Measurements from ENCODE around the gene SOS2.

SOS2 gene

DNA sequence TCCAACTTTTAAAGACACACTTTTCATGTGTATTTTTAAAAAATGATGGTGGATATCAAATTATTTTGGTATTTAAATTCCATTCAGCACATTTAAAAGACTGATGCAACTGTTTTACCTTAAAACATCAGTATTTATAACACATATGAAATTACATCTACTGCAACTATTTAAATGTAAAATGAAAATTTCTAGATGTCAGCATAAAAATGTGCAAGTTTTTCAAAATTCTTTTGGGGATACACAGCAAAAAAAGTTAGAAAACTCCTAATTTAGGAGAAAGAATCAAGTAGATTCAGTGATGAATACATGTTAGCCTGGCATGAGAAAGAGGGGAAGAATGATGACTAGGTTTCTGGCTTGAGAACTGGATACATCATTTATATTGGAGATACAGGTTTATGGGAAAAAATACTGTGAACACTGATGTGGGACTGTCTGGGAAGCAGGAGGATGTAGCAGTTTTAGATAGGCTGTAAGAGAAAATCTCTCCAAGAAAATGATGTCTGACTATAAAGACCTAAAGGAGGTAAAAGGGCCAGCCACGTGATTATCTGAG lies 9.2 kb downstream of the SOS2 start:
- no peak for TF ChIP-seq ZFP3 (CRISPR knock-in tag; IDR thresholded peaks at IDR 0.05)
- no peak for TF ChIP-seq RARB (CRISPR knock-in tag; IDR thresholded peaks at IDR 0.05)
- no peak for TF ChIP-seq TOX (CRISPR knock-in tag; IDR thresholded peaks at IDR 0.05; ENCODE audit: borderline replicate concordance)
- no peak for TF ChIP-seq OSR1 (CRISPR knock-in tag; IDR thresholded peaks at IDR 0.05)
- no peak for TF ChIP-seq ZNF70 (CRISPR knock-in tag; IDR thresholded peaks at IDR 0.05)
- TF ChIP-seq, protein P1, sequence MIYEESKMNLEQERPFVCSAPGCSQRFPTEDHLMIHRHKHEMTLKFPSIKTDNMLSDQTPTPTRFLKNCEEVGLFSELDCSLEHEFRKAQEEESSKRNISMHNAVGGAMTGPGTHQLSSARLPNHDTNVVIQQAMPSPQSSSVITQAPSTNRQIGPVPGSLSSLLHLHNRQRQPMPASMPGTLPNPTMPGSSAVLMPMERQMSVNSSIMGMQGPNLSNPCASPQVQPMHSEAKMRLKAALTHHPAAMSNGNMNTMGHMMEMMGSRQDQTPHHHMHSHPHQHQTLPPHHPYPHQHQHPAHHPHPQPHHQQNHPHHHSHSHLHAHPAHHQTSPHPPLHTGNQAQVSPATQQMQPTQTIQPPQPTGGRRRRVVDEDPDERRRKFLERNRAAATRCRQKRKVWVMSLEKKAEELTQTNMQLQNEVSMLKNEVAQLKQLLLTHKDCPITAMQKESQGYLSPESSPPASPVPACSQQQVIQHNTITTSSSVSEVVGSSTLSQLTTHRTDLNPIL (CRISPR knock-in tag; IDR thresholded peaks at IDR 0.05; ENCODE audit: low read depth), result no peak
- TF ChIP-seq, protein P2, sequence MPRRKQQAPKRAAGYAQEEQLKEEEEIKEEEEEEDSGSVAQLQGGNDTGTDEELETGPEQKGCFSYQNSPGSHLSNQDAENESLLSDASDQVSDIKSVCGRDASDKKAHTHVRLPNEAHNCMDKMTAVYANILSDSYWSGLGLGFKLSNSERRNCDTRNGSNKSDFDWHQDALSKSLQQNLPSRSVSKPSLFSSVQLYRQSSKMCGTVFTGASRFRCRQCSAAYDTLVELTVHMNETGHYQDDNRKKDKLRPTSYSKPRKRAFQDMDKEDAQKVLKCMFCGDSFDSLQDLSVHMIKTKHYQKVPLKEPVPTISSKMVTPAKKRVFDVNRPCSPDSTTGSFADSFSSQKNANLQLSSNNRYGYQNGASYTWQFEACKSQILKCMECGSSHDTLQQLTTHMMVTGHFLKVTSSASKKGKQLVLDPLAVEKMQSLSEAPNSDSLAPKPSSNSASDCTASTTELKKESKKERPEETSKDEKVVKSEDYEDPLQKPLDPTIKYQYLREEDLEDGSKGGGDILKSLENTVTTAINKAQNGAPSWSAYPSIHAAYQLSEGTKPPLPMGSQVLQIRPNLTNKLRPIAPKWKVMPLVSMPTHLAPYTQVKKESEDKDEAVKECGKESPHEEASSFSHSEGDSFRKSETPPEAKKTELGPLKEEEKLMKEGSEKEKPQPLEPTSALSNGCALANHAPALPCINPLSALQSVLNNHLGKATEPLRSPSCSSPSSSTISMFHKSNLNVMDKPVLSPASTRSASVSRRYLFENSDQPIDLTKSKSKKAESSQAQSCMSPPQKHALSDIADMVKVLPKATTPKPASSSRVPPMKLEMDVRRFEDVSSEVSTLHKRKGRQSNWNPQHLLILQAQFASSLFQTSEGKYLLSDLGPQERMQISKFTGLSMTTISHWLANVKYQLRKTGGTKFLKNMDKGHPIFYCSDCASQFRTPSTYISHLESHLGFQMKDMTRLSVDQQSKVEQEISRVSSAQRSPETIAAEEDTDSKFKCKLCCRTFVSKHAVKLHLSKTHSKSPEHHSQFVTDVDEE (CRISPR knock-in tag; IDR thresholded peaks at IDR 0.05), result no peak
- TF ChIP-seq, protein P3, sequence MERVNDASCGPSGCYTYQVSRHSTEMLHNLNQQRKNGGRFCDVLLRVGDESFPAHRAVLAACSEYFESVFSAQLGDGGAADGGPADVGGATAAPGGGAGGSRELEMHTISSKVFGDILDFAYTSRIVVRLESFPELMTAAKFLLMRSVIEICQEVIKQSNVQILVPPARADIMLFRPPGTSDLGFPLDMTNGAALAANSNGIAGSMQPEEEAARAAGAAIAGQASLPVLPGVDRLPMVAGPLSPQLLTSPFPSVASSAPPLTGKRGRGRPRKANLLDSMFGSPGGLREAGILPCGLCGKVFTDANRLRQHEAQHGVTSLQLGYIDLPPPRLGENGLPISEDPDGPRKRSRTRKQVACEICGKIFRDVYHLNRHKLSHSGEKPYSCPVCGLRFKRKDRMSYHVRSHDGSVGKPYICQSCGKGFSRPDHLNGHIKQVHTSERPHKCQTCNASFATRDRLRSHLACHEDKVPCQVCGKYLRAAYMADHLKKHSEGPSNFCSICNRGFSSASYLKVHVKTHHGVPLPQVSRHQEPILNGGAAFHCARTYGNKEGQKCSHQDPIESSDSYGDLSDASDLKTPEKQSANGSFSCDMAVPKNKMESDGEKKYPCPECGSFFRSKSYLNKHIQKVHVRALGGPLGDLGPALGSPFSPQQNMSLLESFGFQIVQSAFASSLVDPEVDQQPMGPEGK (CRISPR knock-in tag; IDR thresholded peaks at IDR 0.05; ENCODE audit: borderline replicate concordance), result no peak
- no peak for TF ChIP-seq ISL1 (CRISPR knock-in tag; IDR thresholded peaks at IDR 0.05)
- TF ChIP-seq, protein P4, sequence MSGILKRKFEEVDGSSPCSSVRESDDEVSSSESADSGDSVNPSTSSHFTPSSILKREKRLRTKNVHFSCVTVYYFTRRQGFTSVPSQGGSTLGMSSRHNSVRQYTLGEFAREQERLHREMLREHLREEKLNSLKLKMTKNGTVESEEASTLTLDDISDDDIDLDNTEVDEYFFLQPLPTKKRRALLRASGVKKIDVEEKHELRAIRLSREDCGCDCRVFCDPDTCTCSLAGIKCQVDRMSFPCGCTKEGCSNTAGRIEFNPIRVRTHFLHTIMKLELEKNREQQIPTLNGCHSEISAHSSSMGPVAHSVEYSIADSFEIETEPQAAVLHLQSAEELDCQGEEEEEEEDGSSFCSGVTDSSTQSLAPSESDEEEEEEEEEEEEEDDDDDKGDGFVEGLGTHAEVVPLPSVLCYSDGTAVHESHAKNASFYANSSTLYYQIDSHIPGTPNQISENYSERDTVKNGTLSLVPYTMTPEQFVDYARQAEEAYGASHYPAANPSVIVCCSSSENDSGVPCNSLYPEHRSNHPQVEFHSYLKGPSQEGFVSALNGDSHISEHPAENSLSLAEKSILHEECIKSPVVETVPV (CRISPR knock-in tag; IDR thresholded peaks at IDR 0.05), result no peak
- TF ChIP-seq, protein P5, sequence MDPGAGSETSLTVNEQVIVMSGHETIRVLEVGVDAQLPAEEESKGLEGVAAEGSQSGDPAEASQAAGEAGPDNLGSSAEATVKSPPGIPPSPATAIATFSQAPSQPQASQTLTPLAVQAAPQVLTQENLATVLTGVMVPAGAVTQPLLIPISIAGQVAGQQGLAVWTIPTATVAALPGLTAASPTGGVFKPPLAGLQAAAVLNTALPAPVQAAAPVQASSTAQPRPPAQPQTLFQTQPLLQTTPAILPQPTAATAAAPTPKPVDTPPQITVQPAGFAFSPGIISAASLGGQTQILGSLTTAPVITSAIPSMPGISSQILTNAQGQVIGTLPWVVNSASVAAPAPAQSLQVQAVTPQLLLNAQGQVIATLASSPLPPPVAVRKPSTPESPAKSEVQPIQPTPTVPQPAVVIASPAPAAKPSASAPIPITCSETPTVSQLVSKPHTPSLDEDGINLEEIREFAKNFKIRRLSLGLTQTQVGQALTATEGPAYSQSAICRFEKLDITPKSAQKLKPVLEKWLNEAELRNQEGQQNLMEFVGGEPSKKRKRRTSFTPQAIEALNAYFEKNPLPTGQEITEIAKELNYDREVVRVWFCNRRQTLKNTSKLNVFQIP (CRISPR knock-in tag; IDR thresholded peaks at IDR 0.05; ENCODE audit: borderline replicate concordance, low read depth), result no peak
- no peak for TF ChIP-seq GLIS3 (CRISPR knock-in tag; IDR thresholded peaks at IDR 0.05)
- no peak for TF ChIP-seq ZC3H10 (CRISPR knock-in tag; IDR thresholded peaks at IDR 0.05)
- no peak for TF ChIP-seq BACH2 (CRISPR knock-in tag; IDR thresholded peaks at IDR 0.05; ENCODE audit: borderline replicate concordance)
- no peak for TF ChIP-seq ARNTL (CRISPR knock-in tag; IDR thresholded peaks at IDR 0.05; ENCODE audit: borderline replicate concordance, low read depth)
- ATAC-seq, result no peak

DNA sequence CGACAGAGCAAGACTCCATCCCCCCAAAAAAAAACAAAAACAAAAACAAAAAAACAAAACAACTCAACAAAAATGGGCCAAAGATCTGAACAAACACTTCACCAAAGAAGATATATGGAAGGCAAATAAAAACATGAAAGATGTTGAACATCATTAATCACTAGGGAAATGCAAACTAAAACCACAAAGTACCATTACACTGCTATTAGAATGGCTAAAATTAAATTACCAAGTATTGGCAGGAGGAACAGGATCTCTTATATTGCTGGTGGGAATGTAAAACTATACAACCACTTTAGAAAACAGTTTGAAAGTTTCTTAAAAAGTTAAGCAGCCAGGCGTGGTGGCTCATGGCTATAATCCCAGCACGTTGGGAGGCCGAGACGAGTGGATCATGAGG lies 12.9 kb downstream of the SOS2 start:
- ATAC-seq, result peak; percentile 73
- TF ChIP-seq ZC3H10 (CRISPR knock-in tag; IDR thresholded peaks at IDR 0.05) (peak; percentile 76; the same call in 1 of the 2 replicates), RARB (CRISPR knock-in tag; IDR thresholded peaks at IDR 0.05) (no peak), ISL1 (CRISPR knock-in tag; IDR thresholded peaks at IDR 0.05) (peak; percentile 92)

DNA sequence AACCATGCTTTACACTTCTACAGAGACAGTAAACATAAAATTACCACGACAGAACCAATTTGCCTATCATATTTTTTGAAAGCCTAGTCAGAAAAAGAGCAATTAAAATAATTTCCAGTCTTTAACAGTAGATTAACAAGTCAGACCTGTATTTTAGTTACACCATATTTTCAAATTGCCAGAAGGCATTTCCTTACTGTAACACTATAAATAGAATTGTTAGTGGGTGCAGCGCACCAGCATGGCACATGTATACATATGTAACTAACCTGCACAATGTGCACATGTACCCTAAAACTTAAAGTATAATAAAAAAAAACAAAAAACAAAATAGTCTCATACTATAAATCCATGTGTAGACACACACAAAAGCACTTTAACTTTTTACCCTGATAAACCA lies 16.0 kb downstream of the SOS2 start:
- ATAC-seq, result no peak
- TF ChIP-seq SNAI2 (CRISPR knock-in tag; IDR thresholded peaks at IDR 0.05) (no peak), BACH2 (CRISPR knock-in tag; IDR thresholded peaks at IDR 0.05; ENCODE audit: borderline replicate concordance) (no peak), ZFP3 (CRISPR knock-in tag; IDR thresholded peaks at IDR 0.05) (no peak), ZNF565 (CRISPR knock-in tag; conservative IDR thresholded peaks at IDR 0.05; ENCODE audit: low read depth) (no peak), OSR1 (CRISPR knock-in tag; IDR thresholded peaks at IDR 0.05) (no peak), GLIS3 (CRISPR knock-in tag; IDR thresholded peaks at IDR 0.05) (no peak), ZFP30 (CRISPR knock-in tag; IDR thresholded peaks at IDR 0.05) (no peak), ZNF70 (CRISPR knock-in tag; IDR thresholded peaks at IDR 0.05) (no peak)
- TF ChIP-seq, protein P4 (CRISPR knock-in tag; IDR thresholded peaks at IDR 0.05), result no peak
- TF ChIP-seq, protein P3 (CRISPR knock-in tag; IDR thresholded peaks at IDR 0.05; ENCODE audit: borderline replicate concordance), result no peak
- TF ChIP-seq, protein P1 (CRISPR knock-in tag; IDR thresholded peaks at IDR 0.05; ENCODE audit: low read depth), result no peak
